Fibroblast of gingiva (primary cell): Measurements from ENCODE around the gene ADAMTSL5.

Experiments
- DNase-seq: peaks from one replicate; pipeline ENCODE4 v3.0.0-alpha.2; 2011; ENCODE audit warnings: low read depth

ADAMTSL5 gene

GRCh38 chr19:1467215-1467489 lies 45.7 kb downstream of the ADAMTSL5 start:
- DNase-seq = no peak

GRCh38 chr19:1466461-1467214 lies 46.2 kb downstream of the ADAMTSL5 start:
- DNase-seq = no peak

- DNase-seq = no peak
Observed at GRCh38 chr19:1466018-1466460, 46.8 kb downstream of the ADAMTSL5 start.

GRCh38 chr19:1465191-1466016 lies 47.4 kb downstream of the ADAMTSL5 start:
- peak; percentile 45 for DNase-seq

GRCh38 chr19:1461862-1462261 lies 51.0 kb downstream of the ADAMTSL5 start:
- DNase-seq = no peak

GRCh38 chr19:1460033-1460995 lies 52.5 kb downstream of the ADAMTSL5 start:
- no peak for DNase-seq

GRCh38 chr19:1459479-1459878 lies 53.3 kb downstream of the ADAMTSL5 start:
- no peak for DNase-seq

- no peak for DNase-seq
Observed at GRCh38 chr19:1457892-1458291, 54.9 kb downstream of the ADAMTSL5 start.

- DNase-seq = no peak
Observed at GRCh38 chr19:1457031-1457739, 55.6 kb downstream of the ADAMTSL5 start.

GRCh38 chr19:1456121-1456900 lies 56.5 kb downstream of the ADAMTSL5 start:
- DNase-seq = no peak

- no peak for DNase-seq
Observed at GRCh38 chr19:1455336-1456120, 57.3 kb downstream of the ADAMTSL5 start.
